HepG2 (cell line): ENCODE measurements around the gene ATAD3C. TPM values are rescaled to one million over a fixed set of nuclear protein-coding genes. Genes with fewer than 3 reads are reported as not detected.

Experiments
- ATAC-seq: fragments of 200-7000 bp; cut with Tn5 transposase; 3 replicates; pipeline ENCODE4 v1.9.1; 2020; ENCODE audit warnings: mild to moderate bottlenecking, moderate library complexity
- BruUV-seq: library from RNA; stranded (reverse); fragments of 400-500 nt; replicated peaks from 2 replicates; lab custom pipeline; 2021; lab: Mats Ljungman, UMichigan
- CTCF ChIA-PET: fragments of 300-600 bp; formaldehyde crosslinking; extraction: SDS; loops from one replicate; lab custom pipeline; 2021; ENCODE audit warnings: low total read pairs, inconsistent platforms, low intra/inter-chr PET ratio; lab: Yijun Ruan, JAX
- POLR2A ChIA-PET: fragments of 350-600 bp; sonication (Branson Sonifier 250); formaldehyde crosslinking; loops from one replicate; lab custom pipeline; 2020; ENCODE audit warnings: antibody characterized with exemption, inconsistent platforms; lab: Yijun Ruan, JAX
- DNase-seq: peaks from one replicate; pipeline ENCODE4 v3.0.0-alpha.2; 2015; ENCODE audit warnings: low spot score
- FAIRE-seq: peaks from 3 replicates; lab custom pipeline; 2011; peaks lifted over from hg19 to GRCh38; lab: Jason Lieb, UNC
- H2AFZ ChIP-seq: one replicate; pipeline ENCODE4 v1.6.1; 2011; ENCODE audit warnings: low read length, inconsistent platforms
- H3K27ac ChIP-seq: fragments of 300-600 bp; 3 replicates; pipeline ENCODE4 v1.8.0; 2011; ENCODE audit warnings: mixed run types, mild to moderate bottlenecking, mixed read lengths, low read length, inconsistent platforms; ENCODE audit not compliant: insufficient read depth; ENCODE audit errors: extremely low read length
- H3K27me3 ChIP-seq, 2 experiments: fragments of 200-600 bp in 1 of 2; 2 replicates in 1 of 2; 3 replicates in 1 of 2; pipeline versions ENCODE4 v1.6.0 to v1.8.0; 2011; ENCODE audit warnings: low read length in 2 of 2, mild to moderate bottlenecking in 2 of 2, moderate library complexity in 2 of 2, inconsistent platforms in 1 of 2; ENCODE audit not compliant: insufficient read depth in 2 of 2, control insufficient read depth in 1 of 2
- H3K36me3 ChIP-seq, 2 experiments: fragments of 200-600 bp in 1 of 2; replicated peaks in 1 of 2; 2 replicates in 1 of 2; 3 replicates in 1 of 2; pipeline versions ENCODE4 v1.5.1 to v1.8.0; 2011; ENCODE audit warnings: low read length in 2 of 2, inconsistent platforms in 1 of 2; ENCODE audit not compliant: insufficient read depth in 2 of 2, control insufficient read depth in 1 of 2
- H3K4me1 ChIP-seq: 2 replicates; pipeline ENCODE4 v1.5.1; 2012; ENCODE audit warnings: low read length, inconsistent platforms; ENCODE audit not compliant: insufficient read depth
- H3K4me2 ChIP-seq: 2 replicates; pipeline ENCODE4 v1.6.0; 2011; ENCODE audit warnings: low read depth, low read length, inconsistent platforms
- H3K4me3 ChIP-seq, 3 experiments: fragments of 200-600 bp in 1 of 3; sonication (generic), shearing (Covaris generic) in 1 of 3; replicated peaks in 1 of 3; 2 replicates each; pipeline ENCODE4 v1.5.1; 2011 to 2016; ENCODE audit warnings: low read length in 3 of 3, inconsistent platforms in 2 of 3, low read depth in 2 of 3, mild to moderate bottlenecking in 2 of 3, control low read depth in 1 of 3, mixed read lengths in 1 of 3; ENCODE audit not compliant: insufficient read depth in 1 of 3
- H3K79me2 ChIP-seq: one replicate; pipeline ENCODE4 v1.6.1; 2011; ENCODE audit warnings: low read length, inconsistent platforms; ENCODE audit not compliant: insufficient read depth
- H3K9ac ChIP-seq: 2 replicates; pipeline ENCODE4 v1.6.0; 2011; ENCODE audit warnings: mild to moderate bottlenecking, low read depth, low read length, inconsistent platforms; ENCODE audit not compliant: insufficient read depth
- H3K9me3 ChIP-seq: 2 replicates; pipeline ENCODE4 v1.5.1; 2012; ENCODE audit warnings: mild to moderate bottlenecking, low read length
- H4K20me1 ChIP-seq: 2 replicates; pipeline ENCODE4 v1.6.0; 2011; ENCODE audit warnings: inconsistent platforms, mild to moderate bottlenecking, low read length, moderate library complexity; ENCODE audit not compliant: insufficient read depth
- AGO1 ChIP-seq: fragments of 200-400 bp; formaldehyde crosslinking; IDR thresholded peaks from 2 replicates; pipeline ENCODE4 v1.6.1; 2017; ENCODE audit warnings: mild to moderate bottlenecking, low read depth, low read length, moderate library complexity; ENCODE audit not compliant: poor library complexity, severe bottlenecking
- ATF7 ChIP-seq, 2 experiments: fragments of 450-650 bp in 1 of 2; sonication (generic) in 1 of 2; formaldehyde crosslinking in 1 of 2; IDR thresholded peaks; 2 replicates each; pipeline versions ENCODE4 v1.4.0 to v1.6.1; 2016 to 2020; ENCODE audit warnings: antibody characterized with exemption in 1 of 2, mild to moderate bottlenecking in 1 of 2, missing genetic modification reagents in 1 of 2
- EEA1 ChIP-seq: sonication (generic); formaldehyde crosslinking; IDR thresholded peaks from 2 replicates; pipeline ENCODE4 v1.5.1; 2020; ENCODE audit warnings: mild to moderate bottlenecking, missing genetic modification reagents, borderline replicate concordance
- HDAC2 ChIP-seq: sonication (generic); formaldehyde crosslinking; IDR thresholded peaks from 2 replicates; pipeline ENCODE4 v1.4.0; 2020; ENCODE audit warnings: missing genetic modification reagents
- HMG20B ChIP-seq: conservative IDR thresholded peaks from 2 replicates; pipeline ENCODE4 v1.6.1; 2016; ENCODE audit warnings: missing genetic modification reagents, missing compliant biosample characterization
- JDP2 ChIP-seq: sonication (generic); formaldehyde crosslinking; IDR thresholded peaks from 2 replicates; pipeline ENCODE4 v1.8.1; 2022; ENCODE audit warnings: missing genetic modification reagents, borderline replicate concordance
- NFE2L2 ChIP-seq: fragments of 150-350 bp; IDR thresholded peaks from 2 replicates; pipeline ENCODE4 v1.6.1; 2014; ENCODE audit warnings: low read length
- PRPF4 ChIP-seq: fragments of 200-400 bp; formaldehyde crosslinking; IDR thresholded peaks from 2 replicates; pipeline ENCODE4 v1.6.1; 2016; ENCODE audit warnings: low read length, low read depth; ENCODE audit not compliant: poor library complexity, severe bottlenecking
- REPIN1 ChIP-seq: sonication (generic); formaldehyde crosslinking; IDR thresholded peaks from 2 replicates; pipeline ENCODE4 v1.8.0; 2022; ENCODE audit warnings: missing genetic modification reagents, low read depth, mild to moderate bottlenecking, borderline replicate concordance
- SALL1 ChIP-seq: sonication (generic); formaldehyde crosslinking; IDR thresholded peaks from 2 replicates; pipeline ENCODE4 v1.8.0; 2022; ENCODE audit warnings: mild to moderate bottlenecking, missing genetic modification reagents
- SAP130 ChIP-seq: IDR thresholded peaks from 2 replicates; pipeline ENCODE4 v1.6.1; 2016; ENCODE audit warnings: low read depth
- SMARCC2 ChIP-seq: fragments of 450-650 bp; IDR thresholded peaks from 2 replicates; pipeline ENCODE4 v1.6.1; 2017; ENCODE audit warnings: antibody characterized with exemption, mild to moderate bottlenecking
- SOX6 ChIP-seq, 2 experiments: fragments of 450-650 bp in 1 of 2; sonication (generic) in 1 of 2; formaldehyde crosslinking in 1 of 2; IDR thresholded peaks; 2 replicates each; pipeline versions ENCODE4 v1.4.0 to v1.6.1; 2017 to 2020; ENCODE audit warnings: antibody characterized with exemption in 1 of 2, mild to moderate bottlenecking in 1 of 2, missing genetic modification reagents in 1 of 2
- SP5 ChIP-seq: IDR thresholded peaks from 2 replicates; pipeline ENCODE4 v1.6.1; 2016; ENCODE audit warnings: low read depth, borderline replicate concordance
- WIZ ChIP-seq: sonication (generic); formaldehyde crosslinking; IDR thresholded peaks from 2 replicates; pipeline ENCODE4 v1.5.1; 2020; ENCODE audit warnings: mild to moderate bottlenecking, missing genetic modification reagents
- ZNF136 ChIP-seq: sonication (generic); formaldehyde crosslinking; IDR thresholded peaks from 2 replicates; pipeline ENCODE4 v1.8.1; 2022; ENCODE audit warnings: low read depth, mild to moderate bottlenecking, moderate library complexity, missing genetic modification reagents
- ZNF235 ChIP-seq: sonication (generic); formaldehyde crosslinking; IDR thresholded peaks from 2 replicates; pipeline ENCODE4 v1.8.1; 2023; ENCODE audit warnings: mild to moderate bottlenecking, missing genetic modification reagents, borderline replicate concordance
- ZNF251 ChIP-seq: sonication (generic); formaldehyde crosslinking; IDR thresholded peaks from 2 replicates; pipeline ENCODE4 v1.9.0; 2021; ENCODE audit warnings: mild to moderate bottlenecking, missing genetic modification reagents
- ZNF264 ChIP-seq: sonication (generic); formaldehyde crosslinking; IDR thresholded peaks from 2 replicates; pipeline ENCODE4 v1.4.0; 2020; ENCODE audit warnings: missing genetic modification reagents
- ZNF460 ChIP-seq: sonication (generic); formaldehyde crosslinking; IDR thresholded peaks from 2 replicates; pipeline ENCODE4 v1.5.1; 2020; ENCODE audit warnings: missing genetic modification reagents, mild to moderate bottlenecking, borderline replicate concordance
- ZNF501 ChIP-seq: sonication (generic); formaldehyde crosslinking; IDR thresholded peaks from 2 replicates; pipeline ENCODE4 v1.5.1; 2020; ENCODE audit warnings: mild to moderate bottlenecking, moderate library complexity, missing genetic modification reagents
- ZNF747 ChIP-seq: sonication (generic); formaldehyde crosslinking; IDR thresholded peaks from 2 replicates; pipeline ENCODE4 v1.8.1; 2023; ENCODE audit warnings: missing genetic modification reagents, mild to moderate bottlenecking, borderline replicate concordance
- ZNF850 ChIP-seq: sonication (generic); formaldehyde crosslinking; conservative IDR thresholded peaks from 2 replicates; pipeline ENCODE4 v1.9.0; 2021; ENCODE audit warnings: mild to moderate bottlenecking, missing genetic modification reagents
- ZSCAN22 ChIP-seq: sonication (generic); formaldehyde crosslinking; IDR thresholded peaks from 2 replicates; pipeline ENCODE4 v1.4.0; 2020; ENCODE audit warnings: mild to moderate bottlenecking, missing genetic modification reagents
- WGBS: methylation state at CpG from one replicate; pipeline ENCODE4 v1.1.6; 2017; ENCODE audit warnings: low lambda C conversion rate; 5-methylcytosine and 5-hydroxymethylcytosine counted together
- in situ Hi-C: cut with HindIII; loops from 2 replicates; pipeline ENCODE4 v1.10.0; 2017; ENCODE audit warnings: low pct_unique_long_range_greater_than_20kb; ENCODE audit not compliant: extremely low pct_ligation_motif_present
- intact Hi-C: fragments of 100-400 bp; cut with micrococcal nuclease; formaldehyde crosslinking; loops from one replicate; pipeline ENCODE4 v1.10.0; 2022; ENCODE audit not compliant: unreplicated experiment
- polyA plus RNA-seq, 8 experiments: library from polyadenylated mRNA; depleted of rRNA in 3 of 8; stranded (reverse) in 7 of 8; unstranded in 1 of 8; fragments of >200 nt; fragmentation: Illumina TruSeq in 4 of 8; extraction: Trizol in 4 of 8; gene quantifications; 2 replicates each; pipeline versions ENCODE4 v1.2.1 to v1.2.3, GENCODE V29; 2011 to 2016; ENCODE audit warnings: low read depth in 4 of 8, missing spikeins in 1 of 8, mixed read lengths in 1 of 8; ENCODE audit not compliant: insufficient read depth in 1 of 8
- total RNA-seq, 5 experiments: library from RNA; depleted of rRNA; stranded (reverse); fragments of >200 nt; fragmentation: Illumina TruSeq; extraction: Trizol; gene quantifications; 2 replicates each; pipeline ENCODE4 v1.2.3, GENCODE V29; 2016; ENCODE audit warnings: low read depth in 1 of 5
- TF ChIP-seq, protein P1 (sequence below): sonication (generic); formaldehyde crosslinking; IDR thresholded peaks from 2 replicates; pipeline ENCODE4 v1.4.0; 2020; ENCODE audit warnings: missing genetic modification reagents, low read depth, mild to moderate bottlenecking, borderline replicate concordance

ATAD3C gene
- total and polyA plus RNA-seq, 2 of the 13 experiments (the other 11 are each of a cell fraction or from before 2014, with no cell fraction given) = 2.4 to 3.2 TPM

- no TSS peak for BruUV-seq
- under 1% methylated on average over 18 of the region's 87 CpGs for WGBS
- H3K4me3 ChIP-seq = peak within 1 kb of the TSS; percentile 66 to 77 (median 77)
- 0 out of 2 replicates have a peak, but pooled peaks have one; percentile 27 for TF ChIP-seq ZNF264 (CRISPR knock-in tag)
- TF ChIP-seq ZNF501 (CRISPR knock-in tag) = 0 out of 2 replicates have a peak, but pooled peaks have one; percentile 50
- TF ChIP-seq HDAC2 (CRISPR knock-in tag) = peak; percentile 85
- no peak for TF ChIP-seq JDP2 (CRISPR knock-in tag)
- no peak for TF ChIP-seq SOX6 (IDR thresholded peaks at IDR 0.05)
- TF ChIP-seq SOX6 (CRISPR knock-in tag; IDR thresholded peaks at IDR 0.05) = peak; percentile 58
- TF ChIP-seq ZNF850 (CRISPR knock-in tag) = no peak
- TF ChIP-seq PRPF4 = no peak
- TF ChIP-seq, protein P1, sequence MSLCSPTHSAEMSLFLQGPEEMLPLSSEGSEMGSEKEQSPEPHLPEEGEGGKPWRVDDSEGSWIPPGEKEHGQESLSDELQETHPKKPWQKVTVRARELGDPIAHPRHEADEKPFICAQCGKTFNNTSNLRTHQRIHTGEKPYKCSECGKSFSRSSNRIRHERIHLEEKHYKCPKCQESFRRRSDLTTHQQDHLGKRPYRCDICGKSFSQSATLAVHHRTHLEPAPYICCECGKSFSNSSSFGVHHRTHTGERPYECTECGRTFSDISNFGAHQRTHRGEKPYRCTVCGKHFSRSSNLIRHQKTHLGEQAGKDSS (CRISPR knock-in tag) = no peak
- no peak for TF ChIP-seq ATF7 (IDR thresholded peaks at IDR 0.05)
- TF ChIP-seq ATF7 (CRISPR knock-in tag; IDR thresholded peaks at IDR 0.05) = no peak
- peak; percentile 98 for TF ChIP-seq SAP130 (CRISPR knock-in tag)
- TF ChIP-seq ZNF460 (CRISPR knock-in tag) = no peak
- no peak for TF ChIP-seq ZSCAN22 (CRISPR knock-in tag)
- TF ChIP-seq ZNF136 (CRISPR knock-in tag) = no peak
- TF ChIP-seq NFE2L2 = no peak
- peak; percentile 69 for TF ChIP-seq SALL1 (CRISPR knock-in tag)
- no peak for TF ChIP-seq WIZ (CRISPR knock-in tag)
- no peak for TF ChIP-seq AGO1
- TF ChIP-seq SMARCC2 = no peak
- no peak for TF ChIP-seq EEA1
- TF ChIP-seq ZNF235 = 0 out of 2 replicates have a peak, but pooled peaks have one; percentile 53
- no peak for TF ChIP-seq HMG20B (CRISPR knock-in tag)
- 0 out of 2 replicates have a peak, but pooled peaks have one; percentile 34 for TF ChIP-seq SP5 (CRISPR knock-in tag)
- TF ChIP-seq ZNF747 = peak; percentile 39; the same call in 1 of the 2 replicates
- no peak for TF ChIP-seq REPIN1 (CRISPR knock-in tag)
- TF ChIP-seq ZNF251 (CRISPR knock-in tag) = no peak
Measured at GRCh38 chr1:1471389-1472052, 22.0 kb downstream of the ATAD3C start, which contains the start of gene ATAD3B. Gene ATAD3B, plus strand, starts transcription at chr1:1471765. Its CDS starts 120 bp downstream, at chr1:1471885.

More at GRCh38 chr1:1471389-1472052, 22.0 kb downstream of the ATAD3C start, which contains the start of gene ATAD3B:
- H3K36me3 ChIP-seq = peaks cover 0 to 4% of the 10 kb centered on the region in 2 experiments; a peak in 1 of 5 replicates
- DNase-seq (peak; percentile 87), ATAC-seq (peak; percentile 89), FAIRE-seq (peak; percentile 15)
- no peak within 1 kb of the TSS for H2AFZ ChIP-seq
- H3K9me3 ChIP-seq = no peaks in the 10 kb centered on the region
- ChIA-PET CTCF (no interaction called here), POLR2A (no interaction called here)
- H3K9ac ChIP-seq = peak within 1 kb of the TSS; percentile 84
- in situ Hi-C loops = no loop called here
- intact Hi-C loops = no loop called here
- H3K79me2 ChIP-seq = peaks cover 19% of the 10 kb centered on the region
- H3K27me3 ChIP-seq = no peaks in the 10 kb centered on the region; a peak in 1 of 5 replicates
- peak within 1 kb of the TSS; percentile 88 for H3K4me2 ChIP-seq
- peak within 1 kb of the TSS; percentile 67 for H3K27ac ChIP-seq
- H3K4me1 ChIP-seq = peaks cover 22% of the 10 kb centered on the region
- H4K20me1 ChIP-seq = peaks cover 4% of the 10 kb centered on the region
